HG03457 (cell line): ENCODE data around the gene RFPL2.
"Not testable (repeated sequence)": the region's sequence is repeated elsewhere in the genome, so short reads cannot be mapped to it uniquely, and the experiment has no call there.

ENCODE experiments used
- ATAC-seq: cut with Tn5 transposase; IDR thresholded peaks from one replicate; pipeline ENCODE4 v1.9.1; 2021; ENCODE audit warnings: moderate number of reproducible peaks; ENCODE audit not compliant: unreplicated experiment

RFPL2 gene

GRCh38 chr22:32206774-32207758 lies 2.2 kb upstream of the RFPL2 start:
- ATAC-seq, result no peak

- ATAC-seq, result no peak
Observed at GRCh38 chr22:32205974-32206773, 1.3 kb upstream of the RFPL2 start.

GRCh38 chr22:32204040-32204855 lies 625 bp downstream of the RFPL2 start:
- ATAC-seq, result no peak

DNA sequence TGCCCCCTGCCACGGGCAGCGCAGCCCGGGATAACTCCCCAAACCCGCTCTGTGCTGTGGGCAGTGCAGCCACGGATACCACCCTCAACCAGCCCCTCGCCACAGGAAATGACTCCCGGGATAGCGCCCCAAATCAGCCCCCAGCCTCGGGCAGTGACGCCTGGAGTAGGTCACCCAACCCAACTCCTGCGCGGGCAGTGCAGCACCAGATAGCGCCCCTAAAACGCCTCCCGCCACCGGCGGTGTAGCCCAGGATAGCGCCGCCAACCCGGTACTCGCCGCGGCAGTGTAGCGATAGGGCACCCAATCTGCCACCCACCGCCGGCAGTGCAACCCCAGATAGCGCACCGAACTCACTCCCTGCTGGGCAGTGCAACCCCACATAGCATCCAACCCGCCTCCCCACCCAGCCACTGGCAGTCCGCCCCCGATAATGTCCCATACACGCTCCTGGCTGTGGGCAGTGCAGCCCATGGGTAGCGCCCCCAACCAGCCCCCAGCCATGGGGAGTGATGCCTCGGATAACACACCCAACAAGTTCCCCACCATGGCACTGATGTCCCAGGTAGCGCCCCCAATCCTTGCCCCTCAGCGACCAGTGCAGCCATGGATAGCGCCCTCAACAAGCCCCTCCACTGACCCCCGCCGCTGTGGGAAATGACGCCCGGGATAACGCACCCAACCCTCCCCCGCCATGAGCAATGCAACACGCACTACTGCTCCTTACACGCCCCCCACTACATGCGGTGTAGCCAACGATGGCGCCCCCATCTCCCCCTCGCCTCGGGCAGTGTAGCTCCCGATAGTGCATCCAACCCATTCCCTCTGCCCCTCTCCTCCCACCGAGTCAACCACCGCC lies 1.5 kb downstream of the RFPL2 start:
- no peak for ATAC-seq

DNA sequence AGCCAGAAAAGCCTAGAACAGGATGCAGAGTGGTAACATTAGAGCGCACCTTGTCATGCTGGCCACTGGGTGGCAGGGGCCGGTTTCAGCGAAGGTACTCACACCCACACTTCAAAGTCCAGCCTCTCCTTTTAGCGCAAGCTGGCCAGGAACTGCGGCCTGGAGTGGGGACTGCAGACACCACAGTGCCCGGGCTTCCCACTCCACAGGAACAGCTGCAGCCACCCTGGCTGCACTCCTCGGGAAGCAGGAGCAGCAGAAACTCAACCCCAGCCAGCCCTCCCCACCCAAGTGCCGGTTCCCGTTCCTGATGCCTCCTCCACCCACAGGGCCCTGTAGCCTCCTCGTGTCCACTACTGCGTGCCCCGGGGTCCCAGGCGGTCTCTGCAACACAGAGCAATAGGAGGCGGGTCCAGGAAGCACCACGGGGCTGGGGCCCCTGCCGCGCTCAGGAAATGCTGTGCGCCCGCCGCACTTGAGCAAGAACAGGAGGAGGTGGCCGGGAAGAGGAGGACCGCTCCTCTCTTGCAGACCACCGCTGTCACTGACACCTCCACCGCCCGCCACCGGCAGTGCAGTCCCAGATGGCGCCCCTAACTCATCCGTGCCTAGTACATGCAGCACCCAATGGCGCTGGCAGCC lies 2.2 kb downstream of the RFPL2 start:
- ATAC-seq, result no peak

DNA sequence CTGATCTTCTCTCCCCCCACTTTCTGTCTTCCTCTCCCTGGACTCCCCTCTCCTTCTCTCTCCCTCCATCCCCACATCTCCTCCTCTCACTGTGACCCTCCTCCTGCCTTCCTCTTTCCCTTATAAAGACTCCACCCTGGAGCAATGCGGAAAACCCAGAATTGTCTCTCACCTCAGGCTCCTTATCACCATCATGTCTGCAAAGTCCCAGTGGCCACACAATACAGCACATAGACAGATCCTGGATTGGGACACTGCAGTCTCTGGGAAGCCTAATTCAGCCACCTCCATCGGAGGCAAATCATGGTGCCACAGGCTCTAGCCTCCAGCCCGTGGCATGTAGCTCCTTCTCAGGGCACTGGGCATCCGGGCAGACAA lies 2.7 kb downstream of the RFPL2 start:
- ATAC-seq, result no peak

GRCh38 chr22:32200752-32201151 lies 4.1 kb downstream of the RFPL2 start:
- no peak for ATAC-seq

- ATAC-seq, result no peak
Observed at GRCh38 chr22:32199961-32200360, 4.9 kb downstream of the RFPL2 start.

DNA sequence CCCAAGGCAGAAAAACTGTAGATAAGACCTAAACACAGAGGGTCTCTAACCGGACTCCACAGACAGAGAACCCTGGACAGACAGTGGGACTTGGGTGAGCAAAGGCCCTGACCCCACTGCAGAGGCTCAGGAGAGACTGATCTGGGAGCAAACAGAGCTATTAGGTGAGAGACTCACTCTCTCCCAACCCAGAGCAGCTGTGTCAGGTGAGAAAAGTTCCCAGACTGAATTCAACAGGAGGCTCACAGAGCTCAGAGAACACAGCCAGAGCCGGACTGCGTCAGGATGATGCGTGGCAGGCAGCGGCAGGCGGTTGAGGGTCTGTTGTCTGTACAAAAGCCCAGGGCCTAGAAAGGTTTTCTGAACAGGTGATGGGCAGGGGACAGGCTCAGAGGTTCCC lies 5.5 kb downstream of the RFPL2 start:
- no peak for ATAC-seq

DNA sequence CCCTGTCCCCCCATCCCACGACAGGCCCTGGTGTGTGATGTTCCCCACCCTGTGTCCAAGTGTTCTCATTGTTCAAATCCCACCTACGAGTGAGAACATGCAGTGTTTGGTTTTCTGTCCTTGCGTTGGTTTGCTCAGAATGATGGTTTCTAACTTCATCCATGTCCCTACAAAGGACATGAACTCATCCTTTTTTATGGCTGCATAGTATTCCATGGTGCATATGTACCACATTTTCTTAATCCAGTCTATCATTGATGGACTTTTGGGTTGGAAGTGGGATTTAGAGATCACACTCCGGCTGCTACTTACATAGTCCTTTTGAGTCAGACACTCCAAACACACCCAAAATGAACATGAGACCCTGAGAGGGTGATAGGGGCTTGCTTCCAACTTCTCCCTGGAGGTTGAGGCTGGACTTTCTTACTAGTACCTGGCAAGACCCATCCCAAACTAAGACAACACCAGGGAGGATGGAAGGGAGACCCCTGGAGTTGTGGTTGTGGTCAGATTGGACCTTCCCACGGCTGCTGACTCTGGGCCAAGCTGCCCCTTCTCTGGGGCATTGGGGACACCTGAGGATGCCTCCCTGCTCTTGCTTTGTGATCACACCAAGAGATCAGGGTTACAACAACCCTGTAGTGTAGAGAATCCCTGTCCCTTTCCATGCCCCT lies 7.2 kb downstream of the RFPL2 start:
- not testable (repeated sequence) for ATAC-seq

GRCh38 chr22:32195900-32196299 lies 9.0 kb downstream of the RFPL2 start:
- ATAC-seq, result not testable (repeated sequence)

- not testable (repeated sequence) for ATAC-seq
Observed at GRCh38 chr22:32193346-32193745, 11.5 kb downstream of the RFPL2 start.

DNA sequence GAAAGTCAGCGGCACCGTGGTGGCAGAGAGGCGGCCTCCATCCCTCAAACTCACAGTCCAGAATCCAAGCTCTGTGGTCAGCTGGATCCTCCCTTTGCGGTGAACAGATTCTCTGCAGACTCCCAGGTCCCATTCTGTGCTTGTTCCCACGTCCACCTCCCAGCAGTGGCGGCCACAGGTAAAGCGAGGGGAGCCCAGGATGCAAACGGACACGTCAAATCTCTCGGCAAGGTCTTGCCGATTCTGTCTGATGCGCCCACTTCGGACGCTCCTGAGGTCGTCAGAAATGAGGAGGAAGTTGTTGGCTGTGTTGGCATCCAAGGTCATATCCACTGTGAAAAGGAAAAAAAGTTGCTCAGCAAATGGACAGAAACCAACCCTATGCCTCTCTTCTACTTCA lies 13.9 kb downstream of the RFPL2 start:
- not testable (repeated sequence) for ATAC-seq

DNA sequence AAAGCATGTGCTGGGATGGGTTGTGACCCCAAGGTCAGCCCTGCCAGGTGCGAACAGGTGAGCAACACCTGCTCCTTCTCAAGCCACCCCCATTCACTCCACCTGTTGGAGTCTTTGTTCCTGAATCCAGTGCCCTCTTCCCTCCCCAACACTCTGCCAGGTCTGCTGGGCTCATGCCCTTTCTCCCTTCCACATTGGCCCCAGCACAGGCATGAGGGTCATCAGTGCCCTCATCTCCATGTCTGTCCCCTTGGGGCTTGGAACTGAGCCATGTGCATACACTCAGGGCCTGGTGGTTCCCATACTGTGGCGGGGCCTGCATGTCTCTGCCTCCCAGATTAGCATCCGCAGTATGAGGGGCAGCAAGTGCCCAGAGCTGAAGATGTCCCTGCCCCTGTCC lies 19.1 kb downstream of the RFPL2 start:
- no peak for ATAC-seq

- ATAC-seq, result no peak
Observed at GRCh38 chr22:32183625-32184024, 21.2 kb downstream of the RFPL2 start.

GRCh38 chr22:32181043-32181442 lies 23.8 kb downstream of the RFPL2 start:
- no peak for ATAC-seq

DNA sequence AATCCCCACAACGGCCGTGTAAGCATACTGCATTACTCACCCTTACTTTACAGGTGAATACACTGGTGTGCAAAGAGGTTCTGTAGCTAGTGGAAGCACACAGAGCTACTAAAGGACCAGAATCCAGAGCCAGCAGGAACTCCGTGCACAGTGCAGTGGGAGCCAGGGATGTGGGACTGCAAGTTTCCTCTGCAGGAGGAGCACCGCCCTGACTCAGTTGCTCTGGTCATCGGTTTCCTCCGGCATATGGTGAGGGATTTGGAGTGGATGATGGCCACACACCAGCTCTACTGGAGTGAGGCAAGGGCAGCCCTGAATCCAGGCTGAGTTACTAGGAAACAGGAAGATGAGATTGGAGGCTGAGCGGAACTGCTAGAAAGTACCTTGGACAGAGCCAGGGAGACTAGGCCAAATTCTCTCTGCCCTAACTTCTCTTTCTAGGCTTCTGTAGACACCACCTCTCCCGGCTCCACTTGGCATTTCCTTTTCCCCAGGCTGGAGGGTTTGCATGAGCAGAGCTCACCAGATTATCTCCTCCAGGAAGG lies 27.6 kb downstream of the RFPL2 start:
- ATAC-seq, result no peak

DNA sequence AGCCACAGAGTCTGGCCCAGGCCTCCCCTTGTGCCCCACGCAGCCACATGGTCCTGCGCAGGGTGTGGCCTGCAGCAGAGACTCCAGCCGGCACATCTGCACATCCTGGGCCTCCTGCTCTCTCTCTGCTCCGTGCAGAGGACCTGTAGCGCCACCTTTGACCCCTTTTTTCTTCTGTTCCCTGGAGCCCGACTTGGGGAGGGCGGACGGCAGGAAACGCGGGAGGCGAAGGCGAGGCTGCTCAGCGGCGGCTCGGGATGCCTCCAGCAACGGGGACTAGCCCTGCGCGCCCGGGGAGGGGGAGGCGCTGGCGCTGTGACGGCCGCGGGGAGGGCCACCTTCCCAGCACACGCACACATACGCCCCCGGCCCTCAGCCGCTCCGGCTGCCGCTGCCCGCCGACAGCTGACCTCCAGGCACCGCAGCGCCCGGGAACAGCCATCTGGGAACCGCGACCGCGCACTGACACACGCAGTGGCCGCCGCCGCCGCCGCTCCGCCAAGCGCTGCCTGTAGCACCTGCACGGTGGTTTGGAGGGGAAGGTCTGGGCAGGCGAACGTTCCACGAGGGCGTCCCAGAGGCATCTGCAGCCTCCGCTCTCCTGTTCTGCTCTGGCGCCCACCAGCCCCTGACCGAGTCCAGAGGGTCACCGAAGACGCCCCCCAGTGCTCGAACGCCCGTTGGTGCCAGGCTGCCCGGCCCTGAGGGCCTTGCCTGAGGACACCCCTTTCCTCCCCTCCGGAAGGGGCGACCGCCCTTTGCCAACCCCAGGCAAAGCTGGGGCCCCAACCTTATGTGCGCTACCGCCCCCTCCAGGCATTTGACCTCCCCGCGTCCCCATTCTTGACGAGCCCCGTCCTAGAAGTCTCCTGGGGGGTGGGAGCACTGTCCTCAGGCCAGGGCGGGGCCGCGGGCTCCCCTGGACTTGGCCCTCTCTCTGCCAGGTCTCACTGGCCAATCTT lies 28.9 kb downstream of the RFPL2 start:
- no peak for ATAC-seq
